Measurements from ENCODE around the gene YJU2. TPM values are rescaled to one million over a fixed set of nuclear protein-coding genes. Genes with fewer than 3 reads are reported as not detected.
A peak's percentile ranks its signal among the peaks of the same experiment; 100 is the strongest.
"Not testable (repeated sequence)": the region's sequence is repeated elsewhere in the genome, so short reads cannot be mapped to it uniquely, and the experiment has no call there.

Gene YJU2
- total RNA-seq, 4 donors from 2014 or later, result 9.6 to 24.3 (median 17.1) TPM

DNA sequence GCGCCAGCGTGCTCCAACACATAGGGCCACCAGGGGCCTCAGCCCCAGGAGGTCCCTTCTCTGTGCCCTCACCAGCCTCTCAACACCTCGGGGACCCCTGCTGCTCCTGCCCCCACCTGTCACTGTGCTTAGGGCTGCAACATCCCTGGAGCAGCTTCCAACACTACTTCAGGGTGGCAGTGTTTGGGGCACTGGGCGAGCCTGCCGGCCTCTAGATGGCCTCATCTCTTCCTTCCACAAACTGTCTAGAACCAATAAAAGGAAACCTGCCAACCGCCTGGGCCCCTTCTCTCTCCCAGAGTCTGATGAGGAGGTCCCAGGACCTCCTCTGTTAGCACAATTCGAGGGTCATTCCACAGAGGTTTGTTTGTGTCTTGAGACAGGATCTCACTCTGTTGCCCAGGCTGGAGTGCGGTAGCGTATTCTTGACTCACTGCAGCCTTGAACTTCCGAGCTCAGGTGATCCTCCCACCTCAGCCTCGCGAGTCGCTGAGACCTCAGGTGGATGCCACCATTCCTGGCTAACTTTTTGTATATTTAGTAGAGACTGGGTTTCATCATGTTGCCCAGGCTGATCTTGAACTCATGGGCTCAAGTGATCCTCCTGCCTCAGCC lies 22.0 kb downstream of the YJU2 start:
- in situ Hi-C loops (cut with MboI; ENCODE audit: low pct_ligation_motif_present in 1 of 4, low pct_unique_long_range_greater_than_20kb in 1 of 4, low sequenced_read_pairs in 3 of 4), result loop anchor here in 2 of 4 donors (10.0 to 25.0 kb wide), 2 partner anchors 86 to 93 kb away; no protein-coding TSS in a partner anchor
- intact Hi-C loops (cut with DNase I; ENCODE audit: low total_unique reads), result loop anchor here (10.0 kb wide), 1 partner anchor 86 kb away; no protein-coding TSS in a partner anchor
- H3K27ac ChIP-seq, result peak overlapping the region; percentile 61 to 79 (median 72)

DNA sequence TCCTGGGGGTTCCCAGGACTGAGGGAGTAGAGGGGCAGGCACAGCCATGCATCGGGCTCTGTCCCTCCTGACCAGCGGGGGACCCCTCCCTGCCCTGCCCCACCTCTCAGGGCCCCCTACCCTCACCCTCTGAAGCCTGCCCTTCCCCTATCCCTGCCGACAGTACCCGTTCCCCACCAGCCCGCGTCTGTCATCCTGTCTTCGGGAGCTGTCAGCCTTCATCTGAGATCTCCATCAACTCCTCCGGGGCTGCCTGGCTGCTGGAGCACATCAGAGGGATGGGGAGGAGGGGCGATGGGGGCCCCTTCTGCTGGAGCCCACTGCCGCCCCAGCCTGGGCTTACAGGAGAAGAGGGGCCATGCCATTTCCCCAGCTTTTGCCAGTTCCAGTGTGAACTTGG lies 26.0 kb downstream of the YJU2 start:
- intact Hi-C loops (cut with DNase I; ENCODE audit: low total_unique reads), result no loop called here
- in situ Hi-C loops (cut with MboI; ENCODE audit: low pct_ligation_motif_present in 1 of 4, low pct_unique_long_range_greater_than_20kb in 1 of 4, low sequenced_read_pairs in 3 of 4), result loop anchor here in 2 of 4 donors (10.0 to 25.0 kb wide), 2 partner anchors 82 to 89 kb away; no protein-coding TSS in a partner anchor
- Histone ChIP-seq H3K4me3 (no peak overlapping the region), H3K27me3 (peaks cover 11% of the 10 kb centered on the region), H3K9me3 (no peaks in the 10 kb centered on the region), H3K27ac (no peak overlapping the region), H3K4me1 (peaks cover 0 to 10% (median 7%) of the 10 kb centered on the region in 4 donors), H3K36me3 (peaks cover 0 to 8% (median 0%) of the 10 kb centered on the region in 4 donors)
- 59 to 87% methylated on average over 8 to 10 of the region's 10 CpGs for WGBS, 2 donors (ENCODE audit: low coverage in 1 of 2)
- DNase-seq, result no peak
- no peak for TF ChIP-seq POLR2A (IDR thresholded peaks at IDR 0.05)
- TF ChIP-seq EP300 (IDR thresholded peaks at IDR 0.05; ENCODE audit: low read depth), result no peak
- TF ChIP-seq POLR2AphosphoS5 (IDR thresholded peaks at IDR 0.05), result no peak
- no peak for TF ChIP-seq CTCF (IDR thresholded peaks at IDR 0.05)

More for the DNA sequence above, 22.0 kb downstream of the YJU2 start:
- peaks cover 0 to 24% (median 0%) of the 10 kb centered on the region in 4 donors for H3K36me3 ChIP-seq
- peaks cover 0 to 14% (median 8%) of the 10 kb centered on the region in 4 donors for H3K4me1 ChIP-seq
- WGBS, 2 donors (ENCODE audit: low coverage in 1 of 2), result 81% methylated on average over 13 of the region's 13 CpGs; no CpG with 5 or more reads in 1 of the 2 donors
- H3K4me3 ChIP-seq, result no peak overlapping the region
- no peaks in the 10 kb centered on the region for H3K9me3 ChIP-seq
- no peak for DNase-seq
- TF ChIP-seq POLR2AphosphoS5 (IDR thresholded peaks at IDR 0.05), result no peak
- TF ChIP-seq CTCF (IDR thresholded peaks at IDR 0.05), result peak in 1 of 5 experiments; percentile 8
- no peaks in the 10 kb centered on the region for H3K27me3 ChIP-seq

DNA sequence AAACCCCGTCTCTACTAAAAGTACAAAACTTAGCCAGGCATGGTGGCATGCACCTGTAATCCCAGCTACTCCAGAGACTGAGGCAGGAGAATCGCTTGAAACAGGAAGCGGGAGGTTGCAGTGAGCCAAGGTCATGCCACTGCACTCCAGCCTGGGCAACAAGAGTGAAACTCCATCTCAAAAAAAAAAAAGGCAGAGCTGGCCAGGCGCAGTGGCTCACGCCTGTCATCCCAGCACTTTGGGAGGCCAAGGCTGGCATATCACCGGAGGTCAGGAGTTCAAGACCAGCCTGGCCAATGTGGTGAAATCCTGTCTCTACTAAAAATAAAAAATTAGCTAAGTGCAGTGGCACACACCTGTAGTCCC lies 27.4 kb downstream of the YJU2 start:
- intact Hi-C loops (cut with DNase I; ENCODE audit: low total_unique reads); H3K4me3 ChIP-seq; H3K36me3 ChIP-seq; H3K27ac ChIP-seq; H3K4me1 ChIP-seq; H3K9me3 ChIP-seq; DNase-seq: not testable (repeated sequence)
- 80 to 95% methylated on average over 1 to 6 of the region's 6 CpGs for WGBS, 2 donors (ENCODE audit: low coverage in 1 of 2)
- in situ Hi-C loops (cut with MboI; ENCODE audit: low pct_ligation_motif_present in 1 of 4, low pct_unique_long_range_greater_than_20kb in 1 of 4, low sequenced_read_pairs in 3 of 4), result loop anchor here in 2 of 4 donors (10.0 to 25.0 kb wide), 2 partner anchors 80 to 88 kb away; no protein-coding TSS in a partner anchor
- peaks cover 25% of the 10 kb centered on the region for H3K27me3 ChIP-seq

DNA sequence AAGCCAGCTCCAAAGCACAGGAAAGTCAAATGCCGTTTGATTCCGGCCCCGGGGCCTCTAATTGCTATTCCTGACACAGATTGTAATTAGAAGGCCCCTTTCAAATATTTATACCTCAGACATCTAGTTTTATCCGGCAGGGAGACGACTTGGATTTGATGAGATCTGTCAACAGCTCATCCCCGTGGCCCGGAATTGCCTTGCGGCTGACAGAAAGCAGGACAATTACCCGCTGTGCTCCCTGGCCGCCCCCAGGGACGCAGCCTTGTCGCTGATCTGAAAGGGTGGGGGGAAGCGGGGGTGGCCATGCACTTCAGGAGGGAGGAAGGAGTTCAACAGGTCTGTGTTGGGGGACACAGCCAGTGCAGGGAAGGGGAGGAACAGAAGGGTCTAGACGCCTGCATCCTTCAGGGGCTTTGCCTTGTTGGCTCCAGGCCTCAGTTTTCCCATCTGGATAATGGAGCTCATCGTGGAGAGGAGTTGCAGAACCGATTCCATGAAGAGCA lies 30.4 kb downstream of the YJU2 start:
- WGBS, 2 donors (ENCODE audit: low coverage in 1 of 2), result 33 to 46% methylated on average over 3 to 16 of the region's 16 CpGs
- H3K36me3 ChIP-seq, result no peaks in the 10 kb centered on the region
- peaks cover 53% of the 10 kb centered on the region for H3K27me3 ChIP-seq
- H3K27ac ChIP-seq, result no peak overlapping the region
- intact Hi-C loops (cut with DNase I; ENCODE audit: low total_unique reads) (no loop called here), in situ Hi-C loops (cut with MboI; ENCODE audit: low pct_ligation_motif_present in 1 of 4, low pct_unique_long_range_greater_than_20kb in 1 of 4, low sequenced_read_pairs in 3 of 4) (loop anchor here in 1 of 4 donors (10.0 kb wide), 1 partner anchor 78 kb away; no protein-coding TSS in a partner anchor)
- H3K9me3 ChIP-seq, result no peaks in the 10 kb centered on the region
- no peak for TF ChIP-seq POLR2A (IDR thresholded peaks at IDR 0.05)
- no peak for TF ChIP-seq CTCF (IDR thresholded peaks at IDR 0.05)
- no peak for TF ChIP-seq POLR2AphosphoS5 (IDR thresholded peaks at IDR 0.05)
- TF ChIP-seq EP300 (IDR thresholded peaks at IDR 0.05; ENCODE audit: low read depth), result no peak
- H3K4me1 ChIP-seq, result peaks cover 4 to 16% (median 13%) of the 10 kb centered on the region in 4 donors
- no peak overlapping the region for H3K4me3 ChIP-seq
- no peak for DNase-seq

All from transverse colon (tissue), 4 donors.